ENCODE data around the gene FAM180A.

GRCh38 chr7:135786911-135787310, 38.3 kb upstream of the FAM180A start:
- TF ChIP-seq CTCF (IDR thresholded peaks at IDR 0.05) (no peak), POLR2AphosphoS5 (IDR thresholded peaks at IDR 0.05) (no peak)

Data from esophagus muscularis mucosa (tissue), 3 donors.